Suppressor macrophage treated with lipopolysaccharide for 1 hour (primary cell): ENCODE measurements around the gene LATS2.

Experiments used
- DNase-seq, 3 donors: peaks; one replicate each; pipeline ENCODE4 v3.0.0-alpha.2; 2020 to 2022

LATS2 gene

DNA sequence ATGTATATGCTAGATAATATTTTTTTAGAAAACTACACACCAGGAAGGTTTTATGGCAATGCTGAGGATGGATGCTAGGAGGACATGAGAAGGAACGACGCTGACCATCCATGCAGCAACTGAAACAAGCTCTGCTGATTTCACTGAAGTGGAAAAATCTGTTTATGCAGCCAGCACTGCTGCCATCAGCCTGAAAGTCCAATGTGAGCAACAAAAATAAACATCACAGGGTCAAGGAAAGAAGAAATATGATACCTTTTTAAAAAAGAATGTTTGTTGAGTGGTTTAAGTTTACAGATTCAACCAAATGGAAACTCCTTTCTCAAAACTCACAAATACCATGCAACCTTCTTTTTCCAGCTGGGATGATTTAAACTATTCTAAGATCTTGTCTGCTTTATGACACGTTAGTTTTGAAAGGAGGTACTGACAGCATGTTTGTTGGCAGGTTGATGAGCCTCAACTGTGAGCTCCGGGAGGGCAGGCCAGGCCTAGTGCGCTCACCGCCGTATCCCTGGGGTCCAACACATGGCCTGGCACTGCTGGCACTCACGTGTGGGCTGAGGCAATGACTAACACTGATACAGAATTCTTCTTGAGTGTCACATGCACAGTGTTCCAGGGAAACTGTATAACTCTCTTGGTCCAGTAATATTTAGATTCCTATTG lies 46.8 kb downstream of the LATS2 start:
- DNase-seq: no peak

DNA sequence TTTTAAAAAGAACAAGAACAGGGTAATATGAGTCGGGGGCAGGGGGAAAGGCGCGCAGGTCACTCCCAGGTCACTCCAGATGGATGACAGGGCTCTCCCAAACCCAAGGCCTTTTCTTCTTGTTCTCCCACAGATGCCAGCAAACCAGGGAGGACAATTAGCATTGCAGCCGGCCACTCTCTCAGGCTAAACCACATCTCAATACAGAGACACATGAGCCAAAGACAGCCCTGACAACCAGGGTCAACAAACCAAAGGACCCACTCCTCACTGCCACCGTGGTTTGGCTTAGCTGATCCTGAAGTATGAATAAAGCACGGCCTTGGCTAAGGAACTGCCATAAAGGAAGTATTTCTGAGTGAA lies 47.3 kb downstream of the LATS2 start:
- no peak for DNase-seq

DNA sequence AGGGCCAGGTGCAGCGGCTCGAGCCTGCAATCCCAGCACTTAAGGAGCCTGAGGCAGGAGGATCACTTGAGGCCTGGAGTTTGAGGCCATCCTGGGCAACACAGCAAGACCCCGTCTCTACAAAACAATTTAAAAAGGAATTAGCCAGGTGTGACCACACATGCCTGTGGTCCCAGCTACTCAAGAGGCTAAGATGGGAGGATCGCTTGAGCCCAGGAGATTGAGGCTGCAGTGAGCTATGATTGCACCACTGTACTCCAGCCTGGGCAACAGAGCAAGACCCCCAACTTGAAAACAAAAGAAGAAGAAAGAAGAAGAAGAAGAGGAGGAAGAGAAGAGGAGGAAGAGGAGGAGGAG lies 47.7 kb downstream of the LATS2 start:
- DNase-seq: no peak

DNA sequence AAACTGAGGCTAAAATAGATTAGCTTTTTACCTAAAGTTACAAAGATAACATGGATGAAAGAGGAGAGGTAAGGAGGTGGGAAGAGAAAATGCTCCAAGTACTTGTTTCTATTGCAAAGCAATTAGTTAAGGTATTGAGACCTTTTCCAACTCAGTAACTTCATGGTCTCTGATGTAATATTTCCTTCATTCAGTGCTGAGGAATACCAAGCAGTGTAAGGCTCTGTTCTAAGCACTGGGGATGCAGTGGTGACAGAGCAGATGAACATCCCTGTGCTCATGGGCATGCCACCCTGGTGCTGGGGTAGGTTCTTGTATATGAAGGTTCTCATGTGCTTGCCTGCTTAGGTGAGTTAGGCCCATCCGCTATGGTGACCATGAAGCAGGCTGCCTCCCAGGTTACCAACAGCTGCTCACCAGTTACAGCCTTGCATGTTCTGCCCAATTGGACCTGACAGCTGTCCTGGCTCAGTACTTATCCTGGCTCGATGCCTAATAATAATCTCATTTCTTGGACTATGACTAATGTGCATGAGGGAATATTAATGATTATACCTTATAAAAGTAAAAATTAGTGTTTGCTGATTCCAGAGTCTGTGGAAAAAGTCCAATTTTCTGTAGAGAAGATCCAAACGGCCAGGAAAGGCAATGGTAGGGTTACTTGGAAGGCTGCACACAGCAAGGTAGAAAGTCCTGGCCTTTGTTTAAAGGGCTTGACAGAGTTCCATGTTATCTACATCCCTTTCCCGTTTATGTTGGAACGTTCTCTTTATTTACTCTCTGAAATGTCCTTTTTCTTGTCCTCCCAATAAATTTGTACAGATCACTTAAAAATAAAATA lies 48.3 kb downstream of the LATS2 start:
- DNase-seq: no peak

GRCh38 chr13:21012211-21012610 lies 49.2 kb downstream of the LATS2 start:
- no peak for DNase-seq

- DNase-seq: peak in 1 of 3 donors; percentile 14
Measured at GRCh38 chr13:21011378-21011777, 50.0 kb downstream of the LATS2 start.

GRCh38 chr13:21010621-21011020 lies 50.8 kb downstream of the LATS2 start:
- DNase-seq: peak; percentile 50 to 73 (median 56)

DNA sequence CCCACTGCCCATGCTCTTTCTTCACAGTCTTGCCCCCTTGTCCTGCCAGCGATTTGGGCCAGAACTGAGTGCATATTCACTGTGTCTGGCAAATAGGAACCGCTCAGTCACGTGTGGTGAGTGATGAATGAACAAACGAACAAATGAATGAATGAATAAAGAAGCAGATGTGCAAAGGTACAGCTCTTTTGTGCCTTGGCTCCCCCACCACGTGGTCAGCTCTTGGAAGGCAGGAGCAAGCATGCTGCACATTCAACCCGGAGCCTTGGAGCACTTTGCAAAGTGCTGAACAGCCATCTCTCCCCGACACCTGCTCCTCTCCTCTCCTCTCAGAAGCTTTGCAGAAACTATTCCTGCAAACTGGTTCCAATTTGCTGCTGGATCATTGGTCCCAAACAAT lies 52.4 kb downstream of the LATS2 start:
- no peak for DNase-seq

DNA sequence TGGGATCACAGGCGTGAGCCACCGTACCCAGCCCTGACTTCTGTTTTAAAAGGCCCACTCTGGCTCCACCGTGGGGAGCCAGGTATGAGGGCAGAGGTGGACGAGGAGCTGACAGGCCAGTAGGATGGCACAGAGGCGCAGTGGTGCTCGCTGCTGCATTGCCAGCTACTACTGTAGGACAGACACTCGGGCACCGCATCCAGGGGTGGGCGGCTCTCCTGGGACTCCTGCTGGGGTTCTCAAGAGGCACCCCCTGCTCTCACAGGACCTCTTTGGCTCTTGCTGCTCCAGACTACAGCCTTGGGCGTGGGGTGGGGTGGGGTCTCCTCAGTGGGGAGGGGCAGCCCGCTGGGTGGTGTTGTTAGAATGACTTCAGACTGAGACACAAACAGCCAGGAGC lies 53.4 kb downstream of the LATS2 start:
- no peak for DNase-seq

DNA sequence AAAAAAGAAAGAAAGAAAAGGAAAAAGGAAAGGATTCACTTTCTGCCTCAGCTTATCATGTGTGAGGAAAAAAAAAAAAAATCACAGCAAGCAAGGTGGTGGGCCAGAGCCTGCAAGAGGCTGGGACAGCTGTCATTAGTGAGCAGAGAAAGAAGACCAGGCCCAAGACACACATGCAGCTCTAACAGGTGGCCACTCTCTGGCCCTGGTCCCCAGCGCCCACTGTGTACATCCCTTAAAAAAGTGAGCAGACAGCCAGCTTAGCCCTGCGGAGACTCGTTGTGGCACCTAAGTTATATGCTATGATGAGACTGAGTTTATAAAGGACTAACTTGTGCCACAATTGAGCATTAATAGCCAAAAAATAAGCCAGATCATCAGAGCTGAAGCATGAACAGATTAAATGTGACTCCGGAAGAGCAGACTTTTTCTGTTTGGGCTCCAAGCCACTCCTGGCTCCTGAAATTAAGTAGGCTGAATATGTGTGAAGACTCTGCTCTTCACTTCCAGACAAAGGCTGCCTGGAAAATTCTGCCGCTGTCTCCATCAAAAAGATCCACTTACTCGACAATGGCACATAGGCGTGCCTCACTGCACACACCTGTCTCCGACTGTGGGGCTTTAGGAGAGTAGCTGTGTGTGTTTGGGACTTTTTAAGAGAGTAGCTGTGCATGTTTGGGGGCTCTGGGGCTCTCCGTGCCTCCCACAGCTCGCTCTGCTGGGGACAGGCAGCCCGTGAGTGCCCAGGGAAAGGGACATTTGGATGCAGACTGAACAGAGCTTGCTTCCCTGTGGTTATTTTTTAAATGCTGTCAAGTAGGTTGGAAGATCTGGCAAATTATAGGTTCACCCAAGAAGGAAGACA lies 55.0 kb downstream of the LATS2 start:
- no peak for DNase-seq

GRCh38 chr13:21005193-21005592 lies 56.2 kb downstream of the LATS2 start:
- DNase-seq: no peak

- no peak for DNase-seq
Measured at GRCh38 chr13:21001471-21001870, 59.9 kb downstream of the LATS2 start.

DNA sequence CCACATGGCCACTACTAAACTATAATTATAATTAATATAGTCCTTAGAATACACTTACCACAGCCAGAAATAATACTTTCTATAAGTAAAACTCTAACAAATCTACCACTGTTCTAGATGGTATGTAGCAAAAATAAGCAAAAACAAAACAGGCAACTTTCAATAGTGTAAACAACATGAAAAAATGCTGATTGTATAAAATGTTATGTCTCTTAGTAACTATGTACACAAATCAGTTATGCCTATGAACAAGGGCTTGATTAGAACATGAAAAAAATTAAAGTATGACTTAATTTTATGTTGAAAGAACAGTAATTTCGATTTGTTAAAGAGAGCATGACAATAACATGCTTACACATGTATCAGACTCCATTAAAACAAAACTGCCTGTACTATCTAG lies 60.7 kb downstream of the LATS2 start:
- DNase-seq: no peak

- no peak for DNase-seq
Measured at GRCh38 chr13:20998649-20999415, 62.6 kb downstream of the LATS2 start.

DNA sequence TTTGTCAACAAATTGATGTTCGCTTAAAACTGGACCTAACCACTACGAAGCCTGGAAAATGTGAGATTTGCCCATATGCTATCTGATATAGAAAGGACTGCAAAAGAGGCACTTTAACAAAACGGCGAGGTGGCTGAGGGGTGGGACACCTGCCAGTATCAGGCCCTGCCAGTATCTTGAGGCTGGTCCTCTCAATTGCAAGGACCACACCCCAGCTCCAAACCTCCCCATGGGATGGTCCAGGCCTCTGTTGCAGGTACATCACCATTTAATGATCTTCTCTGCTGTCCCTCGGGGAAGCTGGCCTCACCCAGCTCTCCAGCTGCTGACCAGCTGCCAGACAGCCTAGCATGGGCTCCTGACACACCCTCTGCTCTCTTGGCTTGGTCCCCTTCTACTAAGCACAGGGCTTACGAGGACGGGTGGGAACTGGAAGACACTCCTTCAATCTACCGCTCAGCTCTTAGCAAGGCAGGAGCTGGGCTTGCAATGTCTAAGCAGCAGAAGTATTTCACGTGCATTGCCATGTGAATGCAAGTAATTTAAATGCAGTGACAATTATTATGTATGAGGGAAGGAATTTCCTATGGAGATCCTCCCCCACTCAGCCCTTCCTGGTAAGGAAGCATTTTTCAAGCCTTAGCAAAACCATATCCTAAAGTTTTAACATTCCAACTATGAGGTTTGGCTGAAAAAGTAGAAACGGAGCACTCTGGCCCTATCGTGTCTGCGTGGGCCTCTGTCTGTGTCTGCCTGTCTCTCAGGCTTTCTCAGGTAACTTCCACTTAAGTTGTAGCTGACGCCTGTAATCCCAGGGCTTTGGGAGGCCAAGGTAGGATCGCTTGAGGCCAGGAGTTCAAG lies 63.9 kb downstream of the LATS2 start:
- DNase-seq: no peak

- no peak for DNase-seq
Measured at GRCh38 chr13:20995245-20995838, 66.0 kb downstream of the LATS2 start.

GRCh38 chr13:20994441-20994821 lies 67.0 kb downstream of the LATS2 start:
- no peak for DNase-seq

GRCh38 chr13:20993661-20994440 lies 67.5 kb downstream of the LATS2 start:
- peak in 1 of 3 donors; percentile 20 for DNase-seq

GRCh38 chr13:20993211-20993610 lies 68.2 kb downstream of the LATS2 start:
- DNase-seq: no peak

DNA sequence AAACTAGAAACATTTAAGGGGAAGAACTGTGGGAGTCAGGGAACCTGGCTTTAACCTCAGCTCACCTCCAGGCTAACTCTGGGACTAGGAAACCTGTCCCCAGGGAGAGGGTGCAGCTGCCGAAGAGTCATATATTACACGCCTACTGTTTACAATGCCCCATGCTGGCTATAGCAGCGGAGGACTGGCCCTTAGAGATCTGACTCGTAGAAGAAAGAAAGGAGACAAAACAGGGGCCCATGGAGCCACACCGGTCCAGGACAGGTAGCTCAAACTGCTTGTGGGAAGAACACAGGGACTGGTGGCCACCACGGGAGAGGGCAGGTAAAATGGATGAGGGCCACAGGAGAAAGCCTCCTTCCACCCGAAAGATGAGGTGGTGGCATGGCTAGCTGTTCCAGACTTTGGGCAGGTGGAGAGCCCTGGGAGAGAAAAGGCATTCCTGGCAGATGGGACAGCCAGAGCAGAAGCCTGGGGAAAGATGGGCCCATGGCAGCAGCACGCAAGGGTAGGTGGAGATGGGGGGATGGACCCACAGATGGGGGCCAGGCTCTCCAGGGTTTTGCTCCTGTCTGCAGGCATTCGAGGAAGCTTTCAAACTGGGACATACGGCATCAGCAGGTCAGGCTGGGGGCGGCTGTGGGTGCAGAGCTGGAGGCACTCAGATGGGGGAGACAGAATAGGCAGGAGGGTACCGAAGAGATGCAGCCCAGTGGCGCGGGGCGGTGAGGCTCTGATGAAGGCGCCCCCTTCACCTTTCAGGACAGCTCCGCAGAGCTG lies 69.5 kb downstream of the LATS2 start:
- DNase-seq: no peak
